ENCODE results near the gene TM7SF2.

- TF ChIP-seq, protein P1, sequence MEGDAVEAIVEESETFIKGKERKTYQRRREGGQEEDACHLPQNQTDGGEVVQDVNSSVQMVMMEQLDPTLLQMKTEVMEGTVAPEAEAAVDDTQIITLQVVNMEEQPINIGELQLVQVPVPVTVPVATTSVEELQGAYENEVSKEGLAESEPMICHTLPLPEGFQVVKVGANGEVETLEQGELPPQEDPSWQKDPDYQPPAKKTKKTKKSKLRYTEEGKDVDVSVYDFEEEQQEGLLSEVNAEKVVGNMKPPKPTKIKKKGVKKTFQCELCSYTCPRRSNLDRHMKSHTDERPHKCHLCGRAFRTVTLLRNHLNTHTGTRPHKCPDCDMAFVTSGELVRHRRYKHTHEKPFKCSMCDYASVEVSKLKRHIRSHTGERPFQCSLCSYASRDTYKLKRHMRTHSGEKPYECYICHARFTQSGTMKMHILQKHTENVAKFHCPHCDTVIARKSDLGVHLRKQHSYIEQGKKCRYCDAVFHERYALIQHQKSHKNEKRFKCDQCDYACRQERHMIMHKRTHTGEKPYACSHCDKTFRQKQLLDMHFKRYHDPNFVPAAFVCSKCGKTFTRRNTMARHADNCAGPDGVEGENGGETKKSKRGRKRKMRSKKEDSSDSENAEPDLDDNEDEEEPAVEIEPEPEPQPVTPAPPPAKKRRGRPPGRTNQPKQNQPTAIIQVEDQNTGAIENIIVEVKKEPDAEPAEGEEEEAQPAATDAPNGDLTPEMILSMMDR (IDR thresholded peaks at IDR 0.05; ENCODE audit: low read length) = no peak
- no peak for TF ChIP-seq EZH2 (IDR thresholded peaks at IDR 0.05; ENCODE audit: borderline replicate concordance, low read length)
Measured at GRCh38 chr11:65114538-65115171, 3.0 kb downstream of the TM7SF2 start.

All from OCI-LY1 (cell line).